KOPT-K1 (cell line): ENCODE data around the gene NCAPH2.

ENCODE experiments used
- H3K27ac ChIP-seq: fragments of 200-600 bp; sonication (generic); 2 replicates; pipeline ENCODE4 v1.5.1; 2016; ENCODE audit warnings: antibody characterized with exemption, mild to moderate bottlenecking, low read depth, low read length; ENCODE audit not compliant: poor library complexity, severe bottlenecking
- H3K36me3 ChIP-seq: fragments of 200-600 bp; sonication (generic); 2 replicates; pipeline ENCODE4 v1.5.1; 2017; ENCODE audit warnings: antibody characterized with exemption, mild to moderate bottlenecking, low read length, moderate library complexity; ENCODE audit not compliant: insufficient read depth
- H3K9me3 ChIP-seq: fragments of 200-600 bp; sonication (generic); 2 replicates; pipeline ENCODE4 v1.5.1; 2017; ENCODE audit warnings: antibody characterized with exemption, low read length, mild to moderate bottlenecking; ENCODE audit not compliant: insufficient read depth, poor library complexity, severe bottlenecking

The NCAPH2 gene

GRCh38 chr22:50507991-50508884 lies at the start of gene NCAPH2:
NCAPH2 (plus strand) TSS chr22:50508224; CDS start chr22:50508338, 114 bp downstream.
- Histone ChIP-seq H3K36me3 (peaks cover 46% of the 10 kb centered on the region), H3K27ac (peak within 1 kb of the TSS; percentile 94), H3K9me3 (no peaks in the 10 kb centered on the region)

- no peak overlapping the region for H3K27ac ChIP-seq
- peaks cover 99% of the 10 kb centered on the region for H3K36me3 ChIP-seq
- H3K9me3 ChIP-seq = no peaks in the 10 kb centered on the region
Observed at GRCh38 chr22:50459016-50459415, 49.0 kb upstream of the NCAPH2 start.

- Histone ChIP-seq H3K36me3 (peaks cover 99% of the 10 kb centered on the region), H3K27ac (no peak overlapping the region), H3K9me3 (no peaks in the 10 kb centered on the region)
Observed at GRCh38 chr22:50459496-50460140, 48.4 kb upstream of the NCAPH2 start.

- Histone ChIP-seq H3K27ac (no peak overlapping the region), H3K36me3 (peaks cover 99% of the 10 kb centered on the region), H3K9me3 (no peaks in the 10 kb centered on the region)
Observed at GRCh38 chr22:50460938-50461337, 47.1 kb upstream of the NCAPH2 start.

GRCh38 chr22:50461536-50461935 lies 46.5 kb upstream of the NCAPH2 start:
- Histone ChIP-seq H3K27ac (no peak overlapping the region), H3K9me3 (no peaks in the 10 kb centered on the region), H3K36me3 (peaks cover 100% of the 10 kb centered on the region)

- Histone ChIP-seq H3K9me3 (no peaks in the 10 kb centered on the region), H3K27ac (no peak overlapping the region), H3K36me3 (peaks cover 100% of the 10 kb centered on the region)
Observed at GRCh38 chr22:50461979-50462540, 46.0 kb upstream of the NCAPH2 start.

- Histone ChIP-seq H3K27ac (no peak overlapping the region), H3K36me3 (peaks cover 92% of the 10 kb centered on the region), H3K9me3 (no peaks in the 10 kb centered on the region)
Observed at GRCh38 chr22:50463188-50463900, 44.7 kb upstream of the NCAPH2 start.

GRCh38 chr22:50464451-50464850 lies 43.6 kb upstream of the NCAPH2 start:
- Histone ChIP-seq H3K36me3 (peaks cover 81% of the 10 kb centered on the region), H3K27ac (no peak overlapping the region), H3K9me3 (no peaks in the 10 kb centered on the region)

GRCh38 chr22:50465066-50465930 lies 42.7 kb upstream of the NCAPH2 start:
- Histone ChIP-seq H3K36me3 (peaks cover 73% of the 10 kb centered on the region), H3K27ac (no peak overlapping the region), H3K9me3 (no peaks in the 10 kb centered on the region)

- Histone ChIP-seq H3K27ac (peak overlapping the region; percentile 21), H3K9me3 (no peaks in the 10 kb centered on the region), H3K36me3 (peaks cover 52% of the 10 kb centered on the region)
Observed at GRCh38 chr22:50467341-50467740, 40.7 kb upstream of the NCAPH2 start.

GRCh38 chr22:50467773-50468440 lies 40.1 kb upstream of the NCAPH2 start:
- Histone ChIP-seq H3K36me3 (peaks cover 47% of the 10 kb centered on the region), H3K27ac (peak overlapping the region; percentile 96), H3K9me3 (no peaks in the 10 kb centered on the region)

GRCh38 chr22:50468626-50469025 lies 39.4 kb upstream of the NCAPH2 start:
- no peaks in the 10 kb centered on the region for H3K9me3 ChIP-seq
- H3K27ac ChIP-seq = peak overlapping the region; percentile 96
- H3K36me3 ChIP-seq = peaks cover 40% of the 10 kb centered on the region

- H3K36me3 ChIP-seq = peaks cover 29% of the 10 kb centered on the region
- H3K27ac ChIP-seq = peak overlapping the region; percentile 96
Observed at GRCh38 chr22:50469377-50470305, 38.4 kb upstream of the NCAPH2 start.

More at GRCh38 chr22:50469377-50470305, 38.4 kb upstream of the NCAPH2 start:
- no peaks in the 10 kb centered on the region for H3K9me3 ChIP-seq
